GM12878 (cell line): ENCODE data around the gene ANKRD1.

Experiments used
- CBX3 ChIP-seq: fragments of 200-600 bp; sonication (generic); IDR thresholded peaks from 2 replicates; pipeline ENCODE4 v1.6.1; 2016; ENCODE audit warnings: low read depth, borderline replicate concordance
- FOXK2 ChIP-seq: fragments of 450-650 bp; IDR thresholded peaks from 2 replicates; pipeline ENCODE4 v1.6.1; 2017; ENCODE audit warnings: mild to moderate bottlenecking, moderate library complexity
- IRF4 ChIP-seq: IDR thresholded peaks from 2 replicates; pipeline ENCODE4 v1.6.1; 2011; ENCODE audit warnings: low read depth, low read length
- RBBP5 ChIP-seq: fragments of 200-600 bp; sonication (generic); conservative IDR thresholded peaks from 2 replicates; pipeline ENCODE4 v1.6.1; 2016
- SIN3A ChIP-seq: IDR thresholded peaks from 2 replicates; pipeline ENCODE4 v1.6.1; 2012; ENCODE audit warnings: low read depth, low read length, improper control_type of control experiment
- SUZ12 ChIP-seq: fragments of 200-600 bp; sonication (generic); IDR thresholded peaks from one replicate; pipeline ENCODE4 v1.6.1; 2018; ENCODE audit warnings: antibody characterized with exemption, mild to moderate bottlenecking; ENCODE audit not compliant: unreplicated experiment
- TF ChIP-seq, protein P1 (sequence below), 3 experiments: IDR thresholded peaks in 2 of 3; conservative IDR thresholded peaks in 1 of 3; 2 replicates each; pipeline ENCODE4 v1.5.1; 2011; ENCODE audit warnings: low read depth in 3 of 3, low read length in 3 of 3, mild to moderate bottlenecking in 3 of 3, control low read depth in 2 of 3, moderate library complexity in 2 of 3, inconsistent platforms in 1 of 3, mixed read lengths in 1 of 3; ENCODE audit not compliant: control insufficient read depth in 2 of 3, insufficient read depth in 1 of 3; ENCODE audit errors: extremely low read depth in 1 of 3

- TF ChIP-seq SIN3A = no peak
- TF ChIP-seq FOXK2 = no peak
- no peak for TF ChIP-seq RBBP5
- TF ChIP-seq SUZ12 = no peak
- peak; percentile 62; the same call in 1 of the 2 replicates for TF ChIP-seq IRF4
- TF ChIP-seq, protein P1, sequence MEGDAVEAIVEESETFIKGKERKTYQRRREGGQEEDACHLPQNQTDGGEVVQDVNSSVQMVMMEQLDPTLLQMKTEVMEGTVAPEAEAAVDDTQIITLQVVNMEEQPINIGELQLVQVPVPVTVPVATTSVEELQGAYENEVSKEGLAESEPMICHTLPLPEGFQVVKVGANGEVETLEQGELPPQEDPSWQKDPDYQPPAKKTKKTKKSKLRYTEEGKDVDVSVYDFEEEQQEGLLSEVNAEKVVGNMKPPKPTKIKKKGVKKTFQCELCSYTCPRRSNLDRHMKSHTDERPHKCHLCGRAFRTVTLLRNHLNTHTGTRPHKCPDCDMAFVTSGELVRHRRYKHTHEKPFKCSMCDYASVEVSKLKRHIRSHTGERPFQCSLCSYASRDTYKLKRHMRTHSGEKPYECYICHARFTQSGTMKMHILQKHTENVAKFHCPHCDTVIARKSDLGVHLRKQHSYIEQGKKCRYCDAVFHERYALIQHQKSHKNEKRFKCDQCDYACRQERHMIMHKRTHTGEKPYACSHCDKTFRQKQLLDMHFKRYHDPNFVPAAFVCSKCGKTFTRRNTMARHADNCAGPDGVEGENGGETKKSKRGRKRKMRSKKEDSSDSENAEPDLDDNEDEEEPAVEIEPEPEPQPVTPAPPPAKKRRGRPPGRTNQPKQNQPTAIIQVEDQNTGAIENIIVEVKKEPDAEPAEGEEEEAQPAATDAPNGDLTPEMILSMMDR (IDR thresholded peaks at IDR 0.05 in 2 of 3, conservative IDR thresholded peaks at IDR 0.05 in 1 of 3; ENCODE audit: control insufficient read depth in 2 of 3, extremely low read depth in 1 of 3, insufficient read depth in 1 of 3, low read depth in 3 of 3, low read length in 3 of 3) = no peak
- no peak for TF ChIP-seq CBX3
These were observed 15.0 kb downstream of the ANKRD1 start for GRCh38 chr10:90905925-90906324.
